Stimulated activated CD4-positive, alpha-beta T cell treated with anti-CD3 and anti-CD28 coated beads, Interleukin-1b, Interleukin-23, amount 100 ng/mL, for 48 hours (primary cell): Measurements from ENCODE around the gene WDR77.

ENCODE experiments used
- DNase-seq: peaks from one replicate; pipeline ENCODE4 v3.0.0-alpha.2; 2020

Gene WDR77

DNA sequence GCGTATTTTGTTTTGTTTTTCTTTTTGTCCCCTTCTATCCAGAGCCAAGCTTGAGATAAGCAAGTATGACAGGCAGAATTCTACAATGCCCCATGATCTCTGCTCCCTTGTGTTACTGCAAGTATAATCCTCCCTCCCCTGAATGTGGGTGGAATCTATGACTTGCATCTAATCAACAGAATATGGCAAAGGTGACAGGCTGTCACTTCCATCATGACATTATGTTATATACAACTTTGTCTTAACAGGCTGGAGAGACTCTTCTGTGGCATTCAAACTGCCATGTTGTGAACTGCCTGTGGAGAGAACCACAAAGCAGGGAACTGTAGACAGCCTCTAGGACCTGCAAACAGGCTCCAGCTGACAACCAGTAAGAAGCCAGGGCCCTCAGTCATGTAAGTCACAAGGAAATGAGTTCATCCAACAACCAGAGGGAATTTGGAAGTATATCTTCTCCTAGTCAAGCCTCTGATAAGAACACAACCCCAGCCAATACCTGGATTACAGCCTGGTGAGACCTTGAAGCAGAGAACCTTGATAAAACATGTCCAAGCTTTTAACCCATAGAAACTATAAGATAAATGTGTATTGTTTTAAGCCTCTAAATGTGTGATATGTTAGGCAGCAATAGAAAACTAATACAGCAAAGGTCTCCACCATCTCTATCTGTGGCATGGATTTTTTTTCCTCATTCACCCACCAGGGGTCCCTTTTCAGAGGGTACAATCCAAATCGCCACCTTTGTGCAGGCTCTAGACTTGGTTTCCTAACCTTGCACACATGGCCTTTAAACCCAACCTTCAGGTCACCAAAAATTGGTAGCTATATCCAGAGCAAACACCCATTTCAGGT is 19.0 kb upstream of the WDR77 start:
- no peak for DNase-seq

DNA sequence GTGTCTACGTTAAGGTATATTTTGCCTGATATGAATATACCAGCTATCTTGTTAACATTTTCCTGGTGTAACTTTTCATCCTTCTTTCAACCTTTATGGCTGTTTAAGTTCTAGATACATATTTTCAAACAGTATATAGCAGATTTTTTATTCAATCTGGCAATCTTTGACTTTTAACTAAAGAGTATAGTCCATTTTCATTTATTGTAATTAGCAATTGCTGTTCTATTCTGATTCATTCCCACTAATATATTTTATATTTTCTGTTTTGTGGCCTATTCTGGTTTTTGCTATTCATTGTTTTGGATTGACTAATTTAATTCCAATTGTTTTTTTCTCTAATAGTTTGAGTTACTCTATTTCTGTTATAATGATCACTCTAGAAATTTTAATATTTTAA is 17.4 kb upstream of the WDR77 start:
- DNase-seq: no peak

DNA sequence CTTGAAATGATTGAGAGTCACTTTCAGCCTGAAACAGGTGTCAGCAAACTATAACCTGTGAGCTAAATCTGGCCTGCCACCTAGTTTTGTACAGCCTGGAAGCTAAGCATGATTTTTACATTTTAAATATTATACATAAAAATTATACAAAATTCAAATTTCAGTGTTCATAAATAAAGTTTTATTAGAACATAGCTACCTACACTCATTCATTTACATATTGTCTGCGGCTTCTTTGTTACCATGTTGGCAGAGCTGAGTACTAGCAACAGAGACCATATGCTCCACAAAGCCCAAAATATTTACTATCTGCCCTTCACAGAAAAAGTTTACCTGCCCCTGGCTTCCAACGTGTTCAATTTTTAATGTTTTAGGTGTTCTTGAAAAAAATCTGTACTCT is 16.7 kb upstream of the WDR77 start:
- no peak for DNase-seq

DNA sequence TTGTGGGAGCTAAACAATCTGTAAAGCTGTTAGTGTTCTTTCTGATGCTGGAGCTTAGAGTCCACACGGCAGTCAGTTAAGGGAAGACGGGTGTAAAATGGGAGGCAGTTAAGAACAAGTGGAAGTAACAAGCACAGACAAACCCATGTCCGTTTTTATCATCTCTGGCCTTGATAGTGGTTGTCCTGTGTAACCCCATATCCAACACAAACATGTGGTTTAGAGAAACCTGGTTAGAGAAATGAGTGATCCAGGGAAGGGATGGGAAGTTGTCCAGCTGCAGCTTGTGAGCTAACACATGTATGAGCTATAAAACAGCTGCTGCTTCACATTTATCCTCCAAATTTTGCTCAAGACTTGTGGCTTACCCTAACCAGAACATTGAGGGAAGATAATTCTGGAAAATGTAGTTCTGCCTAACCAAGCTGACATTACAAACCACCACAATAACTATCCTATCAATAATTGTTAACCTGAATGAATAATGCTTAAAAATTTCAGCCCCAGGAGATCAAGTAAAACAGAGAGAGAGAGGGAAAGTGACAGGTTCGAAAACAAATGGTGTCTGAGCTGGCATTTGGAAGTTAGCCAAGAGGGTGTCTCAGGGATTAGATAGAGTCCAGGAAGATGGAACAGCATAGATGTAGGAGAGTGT is 14.1 kb upstream of the WDR77 start:
- DNase-seq: no peak

DNA sequence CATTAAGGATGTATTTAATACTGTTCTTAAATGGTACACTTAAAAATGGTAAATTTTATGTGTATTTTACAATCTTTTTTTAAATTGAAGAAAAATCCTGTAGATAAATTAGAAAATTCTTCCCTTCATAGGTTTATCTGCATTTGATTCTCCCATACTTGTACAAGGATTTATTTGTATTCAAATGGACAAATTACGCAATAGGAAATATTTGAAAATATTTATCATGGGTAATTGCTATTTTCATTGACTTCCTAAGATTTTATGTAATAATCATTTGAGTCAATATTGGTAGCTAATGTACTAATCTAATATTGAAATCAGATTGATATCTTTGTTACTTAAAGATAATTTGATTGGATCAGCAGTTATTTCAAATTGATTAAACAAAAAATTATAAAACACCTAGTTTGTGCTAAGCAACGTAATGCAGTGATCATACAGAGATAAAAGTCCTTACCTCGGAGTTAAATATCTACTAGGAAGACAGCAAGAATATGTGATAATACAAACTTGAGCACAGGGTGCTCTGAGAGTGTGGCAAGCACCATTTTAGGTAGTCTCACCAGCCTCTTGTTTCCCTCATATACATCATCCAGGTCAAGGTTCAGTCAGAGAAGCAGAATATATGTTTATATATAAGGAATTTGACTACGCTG is 13.4 kb upstream of the WDR77 start:
- DNase-seq: no peak

DNA sequence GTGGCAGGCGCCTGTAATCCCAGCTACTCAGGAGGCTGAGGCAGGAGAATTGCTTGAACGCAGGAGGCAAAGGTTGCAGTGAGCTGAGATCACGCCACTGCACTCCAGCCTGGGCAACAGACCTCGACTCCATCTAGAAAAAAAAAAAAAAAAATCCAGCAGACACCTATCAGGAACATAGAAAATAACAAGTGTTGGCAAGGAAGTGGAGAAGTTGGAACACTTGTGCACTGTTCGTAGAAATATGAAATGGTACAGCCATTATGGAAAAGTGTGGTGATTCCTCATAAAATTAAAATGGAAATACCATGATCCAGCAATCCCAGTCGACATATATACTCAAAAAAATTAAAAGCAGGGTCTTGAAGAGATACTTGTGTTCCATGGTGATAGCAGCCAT is 12.7 kb upstream of the WDR77 start:
- no peak for DNase-seq

DNA sequence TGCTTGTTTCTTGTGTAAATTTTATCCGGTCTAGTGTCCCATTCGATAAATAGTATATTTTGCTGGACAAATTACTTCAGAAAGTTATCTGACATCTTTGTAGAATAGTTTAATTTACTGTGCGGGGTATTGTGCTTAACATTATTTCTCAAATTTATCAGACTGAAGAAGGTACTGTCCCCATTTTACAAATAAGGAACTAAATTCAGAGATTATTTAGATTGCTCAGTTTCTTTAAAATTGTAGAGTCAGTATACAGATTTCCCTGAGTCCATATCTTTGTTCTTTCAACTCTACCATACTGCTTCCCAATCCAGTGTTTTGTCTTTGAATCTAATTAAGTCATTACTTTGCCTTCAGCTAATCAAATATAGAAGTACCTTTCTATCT is 6.6 kb upstream of the WDR77 start:
- no peak for DNase-seq

DNA sequence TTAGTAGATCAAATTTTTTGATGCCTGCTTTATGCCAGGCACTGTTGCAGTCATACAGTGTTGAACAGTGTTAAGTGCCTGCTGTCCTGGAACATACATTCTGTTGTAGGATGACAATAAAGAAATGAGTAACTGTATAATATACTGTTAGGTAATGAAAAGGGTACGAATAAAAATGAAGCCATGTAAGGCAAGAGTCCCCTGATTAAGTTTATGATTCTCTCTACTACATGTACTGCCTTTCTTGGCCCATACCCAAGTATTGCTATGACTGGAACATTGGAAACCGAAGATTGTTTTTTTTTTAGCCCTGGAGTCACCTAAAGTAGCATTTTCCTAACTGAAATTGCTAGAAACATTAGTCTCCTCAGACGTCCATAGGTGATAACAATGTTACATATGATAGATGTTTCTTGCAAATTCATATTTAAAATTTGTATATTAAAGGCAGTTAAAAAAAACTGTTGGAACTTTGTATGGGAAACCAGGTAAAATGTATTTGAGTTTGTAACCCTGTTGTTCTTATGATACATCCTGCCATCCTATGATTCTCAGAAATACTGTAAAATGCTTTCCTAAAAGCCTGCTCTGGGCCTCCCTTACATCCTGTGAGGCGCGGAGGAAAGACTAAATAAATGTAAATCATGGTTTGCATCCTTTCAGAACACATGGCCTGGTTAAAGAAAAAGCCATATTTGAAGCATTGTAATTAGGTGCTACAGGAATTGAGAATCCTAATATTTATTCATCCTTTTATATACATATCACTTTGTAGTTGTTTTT is 6.0 kb upstream of the WDR77 start:
- no peak for DNase-seq

DNA sequence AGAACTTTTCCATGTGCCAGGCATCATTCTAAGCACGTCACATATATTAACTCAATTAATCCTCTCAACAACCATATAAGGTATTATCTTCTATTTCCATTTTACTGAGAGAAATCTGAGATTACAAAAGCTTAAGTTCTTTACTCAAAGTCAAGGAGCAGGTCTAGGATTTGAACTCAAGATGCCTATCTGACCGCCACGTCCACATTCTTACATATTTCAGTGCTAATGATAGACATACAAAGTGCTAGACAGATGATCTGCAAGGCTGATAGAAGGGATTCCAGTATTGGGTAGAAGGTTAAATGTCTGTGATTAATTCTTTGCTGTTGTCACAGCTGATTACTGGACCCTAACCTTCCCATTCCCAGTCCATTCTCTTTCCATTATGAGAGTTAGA is 4.7 kb upstream of the WDR77 start:
- DNase-seq: no peak

DNA sequence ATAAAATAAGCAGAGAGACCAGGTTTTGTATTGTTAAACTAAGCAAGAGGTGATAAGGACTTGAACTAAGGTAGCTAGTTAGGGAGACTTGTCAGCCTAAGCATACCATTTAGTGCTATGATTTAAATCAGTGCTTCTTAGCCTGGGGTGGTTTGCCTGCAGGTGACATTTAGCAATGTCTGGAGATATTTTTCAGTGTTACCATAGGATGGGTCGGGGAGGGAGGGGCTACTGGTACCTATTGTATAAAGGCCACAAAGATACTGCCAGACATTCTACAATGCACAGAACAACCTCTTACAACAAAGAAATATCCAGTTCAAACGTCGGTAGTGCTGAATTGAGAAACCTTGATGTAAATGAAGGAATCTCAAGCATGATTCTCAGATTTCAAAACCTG is 3.5 kb upstream of the WDR77 start:
- DNase-seq: no peak

DNA sequence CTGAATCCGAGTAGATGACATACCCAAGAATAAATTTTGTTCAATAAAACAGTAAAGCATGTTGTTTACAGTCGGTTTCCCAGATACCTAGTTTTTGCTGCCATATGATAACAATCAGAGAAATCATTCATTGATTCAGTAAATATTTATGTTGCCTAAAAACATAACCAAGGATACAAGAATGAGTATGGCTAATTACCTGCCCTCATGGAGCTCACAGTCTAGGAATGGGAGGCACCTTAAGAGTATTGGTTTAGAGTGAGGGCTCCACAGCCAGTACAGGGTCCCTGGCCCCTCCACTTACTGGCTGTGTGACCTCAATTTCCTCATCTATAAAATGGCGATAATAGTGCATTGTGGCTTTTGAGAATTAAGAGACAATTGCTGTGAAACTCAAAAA is 1.1 kb upstream of the WDR77 start:
- no peak for DNase-seq

DNA sequence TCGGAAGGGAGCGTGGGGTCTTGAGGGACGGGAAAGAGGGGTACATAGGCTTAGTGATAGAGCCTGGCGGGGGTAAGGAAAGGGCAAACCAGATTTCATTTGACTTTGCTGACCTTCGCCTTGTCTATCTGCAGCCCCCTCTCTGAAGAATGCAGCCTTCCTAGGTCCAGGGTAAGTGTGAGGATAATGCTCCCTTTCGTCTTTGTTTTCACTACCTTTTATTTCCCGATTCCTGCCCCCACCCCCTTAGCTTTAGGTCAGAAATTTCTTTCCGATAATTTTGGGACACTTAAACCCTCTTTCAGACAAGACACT is 604 bp upstream of the WDR77 start:
- no peak for DNase-seq

DNA sequence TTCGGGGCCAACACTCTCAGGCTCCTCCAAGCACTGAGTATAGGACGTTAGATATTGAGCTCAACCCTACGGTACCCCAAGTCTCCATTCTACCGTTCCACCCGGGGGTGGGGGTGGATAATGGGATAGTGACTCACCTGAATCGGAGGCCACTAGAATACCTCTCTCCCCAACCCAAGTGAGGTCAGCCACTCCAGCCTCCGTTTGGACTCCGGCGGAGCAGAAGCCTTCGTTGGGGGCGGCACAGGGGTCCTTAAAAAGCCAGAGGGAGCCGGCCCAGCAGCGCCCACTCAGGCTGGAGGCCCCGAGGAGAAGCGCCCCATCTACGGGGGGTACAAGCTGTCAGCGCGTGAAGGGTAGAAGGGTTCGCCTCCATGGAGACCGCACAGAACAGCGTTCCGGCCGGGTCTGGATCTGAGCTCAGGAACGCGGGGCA is 556 bp downstream of the WDR77 start:
- no peak for DNase-seq

DNA sequence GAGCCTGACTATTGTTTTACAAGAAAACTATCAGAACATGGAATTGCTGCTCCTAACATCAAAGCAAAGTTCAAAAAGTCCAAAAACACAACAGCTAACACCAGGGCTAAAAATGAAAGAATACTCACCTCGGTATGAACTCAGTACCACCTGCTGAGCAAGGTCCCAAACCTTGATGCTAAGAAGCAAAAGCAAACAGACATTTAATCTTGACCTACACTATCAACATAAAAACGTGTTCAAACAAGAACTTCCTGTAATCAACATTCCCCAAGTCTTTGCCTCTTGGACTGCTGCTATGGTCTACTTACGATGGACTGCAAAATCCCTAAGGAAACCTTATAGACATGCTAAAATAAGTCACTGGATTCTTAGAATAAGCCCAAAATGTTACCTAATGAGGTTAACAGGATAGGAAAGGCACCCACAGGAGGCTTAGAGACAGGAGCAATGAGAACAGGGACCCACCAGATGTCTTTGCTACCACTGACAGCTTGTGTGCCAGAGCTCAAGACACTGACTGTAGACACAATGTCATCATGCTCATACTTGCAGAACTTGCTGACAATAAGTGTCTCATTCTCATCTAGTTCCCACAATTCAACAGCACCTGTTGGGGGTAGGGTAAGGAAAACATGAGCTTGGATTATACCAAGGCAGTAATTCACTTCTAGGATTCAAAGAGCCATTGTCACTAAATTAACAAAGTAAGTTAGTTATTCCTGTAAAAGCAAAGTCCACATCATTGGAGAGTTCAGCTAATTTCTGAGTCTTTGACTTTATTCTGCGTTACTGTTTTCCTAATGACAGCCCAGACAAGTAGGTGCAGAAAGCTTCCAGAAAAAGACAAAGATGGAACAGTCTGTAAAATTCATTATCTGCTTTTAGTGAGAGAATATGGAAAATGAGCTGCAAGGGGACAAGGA is 1.8 kb downstream of the WDR77 start:
- DNase-seq: no peak

DNA sequence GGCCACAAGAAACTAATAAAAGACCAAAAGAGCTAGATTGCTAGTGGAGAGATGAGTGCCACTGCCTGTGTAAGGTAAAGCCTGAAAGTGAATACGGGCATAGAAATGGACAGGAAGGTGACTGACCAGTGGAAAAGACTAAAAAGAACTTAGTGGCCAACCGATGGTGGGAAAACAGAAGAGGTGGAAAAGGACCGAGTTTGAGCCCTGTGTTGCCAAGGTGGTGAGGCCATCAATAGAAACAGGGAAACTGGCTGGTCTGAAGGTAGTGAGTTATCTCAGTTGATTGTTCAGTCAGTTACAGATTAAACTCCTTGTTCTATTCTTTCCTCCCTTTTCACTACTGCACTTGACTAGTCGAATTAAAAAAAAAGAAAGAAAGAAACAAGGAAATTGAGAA is 2.5 kb downstream of the WDR77 start:
- no peak for DNase-seq

DNA sequence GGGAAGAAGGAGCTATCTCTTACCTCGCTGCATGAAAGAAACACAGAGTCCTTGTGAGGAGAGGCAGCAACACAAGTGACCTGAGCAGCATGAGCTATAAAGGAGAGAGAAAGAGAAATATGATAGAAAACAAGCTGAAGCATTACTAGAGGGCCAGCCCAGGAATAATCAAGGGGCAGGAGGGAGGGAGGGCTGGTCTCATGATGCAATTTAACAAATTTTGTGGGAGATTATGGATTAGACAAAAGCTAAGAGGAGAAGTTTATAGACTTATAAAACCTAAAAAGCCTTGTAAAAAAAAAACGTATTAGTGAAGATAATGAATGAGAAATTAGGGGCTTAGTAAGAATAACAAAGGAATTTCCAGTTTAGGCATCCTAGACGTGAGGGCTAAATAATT is 5.0 kb downstream of the WDR77 start:
- DNase-seq: no peak

DNA sequence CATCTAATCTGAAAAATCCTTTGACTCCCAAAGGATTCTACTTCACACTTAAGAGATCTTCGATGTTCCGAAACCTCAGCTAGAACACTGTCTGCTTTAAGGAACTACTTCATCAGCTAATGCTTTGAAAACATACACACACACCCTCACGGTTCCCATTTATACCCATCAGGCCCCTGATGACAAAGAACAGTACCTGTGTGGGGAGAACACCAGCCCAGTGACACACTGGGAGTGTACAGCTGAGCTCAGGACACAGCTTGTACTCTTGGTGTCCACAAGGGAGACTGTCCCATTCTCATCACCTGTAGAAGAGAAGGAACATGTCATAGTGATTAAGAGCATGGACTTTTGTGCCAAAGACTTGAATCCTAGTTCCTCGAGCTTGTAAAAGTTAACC is 6.6 kb downstream of the WDR77 start:
- peak; percentile 35 for DNase-seq

DNA sequence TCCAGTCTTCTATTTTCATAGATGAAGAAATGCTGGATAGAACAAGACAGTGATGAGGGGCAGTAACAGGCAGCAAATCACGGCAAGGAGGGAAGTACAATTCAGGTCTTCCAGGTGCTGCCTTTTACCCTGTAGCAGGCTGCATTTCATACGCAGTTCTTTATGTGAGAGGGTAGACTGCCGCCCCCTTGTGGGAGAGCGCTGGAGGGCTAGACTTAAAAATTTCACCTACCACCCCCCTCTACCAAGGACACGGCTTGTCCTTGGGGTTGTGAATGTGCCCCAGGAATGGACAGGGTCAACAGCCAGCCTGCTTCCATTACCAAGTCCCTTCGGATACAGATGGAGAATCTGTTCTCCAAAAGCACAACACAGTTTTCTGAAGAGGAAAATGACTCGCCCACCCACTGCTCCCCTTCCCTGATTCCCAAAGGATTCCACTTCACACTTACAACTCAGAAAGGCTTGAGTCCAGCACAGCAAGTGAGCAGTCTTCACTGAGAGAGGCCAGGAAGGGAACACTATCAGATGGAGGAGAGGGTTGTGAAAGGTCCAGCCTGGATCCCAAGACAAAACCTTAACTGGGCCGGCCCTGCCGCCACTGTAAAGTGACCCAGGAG is 7.4 kb downstream of the WDR77 start:
- peak; percentile 53 for DNase-seq

DNA sequence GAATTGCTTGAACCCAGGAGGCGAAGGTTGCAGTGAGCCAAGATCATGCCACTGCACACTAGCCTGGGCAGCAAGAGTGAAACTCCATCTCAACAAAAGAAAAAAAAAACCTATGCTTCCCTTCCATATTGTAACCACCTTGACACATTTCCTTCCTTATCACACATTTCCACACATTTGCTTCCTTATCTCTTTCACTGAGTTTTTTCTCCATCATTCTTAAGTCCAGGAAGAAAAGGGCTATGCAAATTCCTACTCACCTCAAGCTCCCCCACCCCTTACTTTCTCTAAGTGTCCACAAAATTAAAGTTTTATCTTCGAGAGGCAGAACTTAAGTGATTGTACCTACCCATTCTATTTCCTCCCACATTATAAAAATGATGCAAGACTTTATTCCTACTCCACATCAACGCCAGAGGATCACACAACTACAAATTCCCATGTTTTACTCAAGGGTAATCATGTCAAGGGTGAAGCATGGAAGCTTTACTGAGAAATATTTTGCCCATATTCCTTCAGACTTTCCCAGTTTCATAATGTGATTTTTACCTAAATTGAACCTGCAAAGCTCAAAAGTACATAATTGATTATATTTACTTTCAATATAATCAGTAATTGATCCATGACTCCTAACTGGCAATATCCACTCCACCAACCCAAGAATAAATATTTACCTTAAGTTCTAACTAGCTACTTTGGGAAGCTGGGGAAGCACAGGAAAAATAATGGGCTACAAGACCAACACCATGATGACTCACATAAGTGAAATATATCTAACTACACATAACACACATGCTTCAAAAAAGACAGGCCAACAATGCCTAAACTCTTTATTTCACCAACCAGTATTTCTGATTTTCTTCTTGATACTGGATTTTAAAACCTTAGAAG is 9.3 kb downstream of the WDR77 start:
- DNase-seq: no peak

DNA sequence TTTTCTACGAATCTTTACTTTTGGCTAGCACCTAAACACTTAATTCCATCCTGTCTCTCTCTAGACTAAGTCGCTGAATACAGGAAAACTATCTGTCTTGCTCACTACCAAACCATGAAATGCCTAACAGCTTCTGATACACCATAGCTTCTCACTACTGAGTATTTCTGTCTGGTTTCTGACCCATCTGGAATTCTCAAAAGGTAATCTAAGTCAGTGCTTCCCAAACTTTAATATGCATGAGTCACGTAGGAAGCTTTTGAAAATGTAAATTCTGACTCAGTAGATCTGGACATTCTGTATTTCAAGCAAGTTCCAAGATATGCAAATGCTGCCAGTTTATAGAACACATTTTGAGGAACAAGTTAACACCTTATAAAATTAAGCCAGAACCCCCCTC is 12.3 kb downstream of the WDR77 start:
- DNase-seq: no peak

DNA sequence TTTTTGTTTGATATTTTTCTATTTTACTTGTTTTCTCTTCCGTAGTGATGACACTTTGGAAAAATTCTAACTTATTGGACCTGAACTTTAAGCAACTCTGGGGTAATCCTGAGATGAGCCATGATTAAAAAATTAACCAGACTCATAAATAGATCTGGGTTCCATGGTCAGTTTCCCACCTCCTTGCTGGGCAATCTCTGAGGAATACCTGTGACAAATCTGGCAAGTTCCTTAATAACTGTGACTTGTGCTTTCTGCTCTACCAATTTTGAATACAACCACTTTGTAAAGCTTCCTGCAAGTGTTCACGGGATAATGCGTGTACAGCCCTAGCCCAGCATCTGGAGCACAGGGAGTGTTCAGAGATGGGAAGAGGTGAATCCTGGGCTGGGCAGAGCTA is 24.8 kb downstream of the WDR77 start:
- DNase-seq: no peak
